GM19238 (cell line): ENCODE measurements around the gene ZNF697.
"Not testable (repeated sequence)": the region's sequence is repeated elsewhere in the genome, so short reads cannot be mapped to it uniquely, and the experiment has no call there.

Experiments
- DNase-seq: peaks from one replicate; pipeline ENCODE4 v3.0.0; 2011; ENCODE audit warnings: low spot score; ENCODE audit not compliant: insufficient read length

ZNF697 gene

DNA sequence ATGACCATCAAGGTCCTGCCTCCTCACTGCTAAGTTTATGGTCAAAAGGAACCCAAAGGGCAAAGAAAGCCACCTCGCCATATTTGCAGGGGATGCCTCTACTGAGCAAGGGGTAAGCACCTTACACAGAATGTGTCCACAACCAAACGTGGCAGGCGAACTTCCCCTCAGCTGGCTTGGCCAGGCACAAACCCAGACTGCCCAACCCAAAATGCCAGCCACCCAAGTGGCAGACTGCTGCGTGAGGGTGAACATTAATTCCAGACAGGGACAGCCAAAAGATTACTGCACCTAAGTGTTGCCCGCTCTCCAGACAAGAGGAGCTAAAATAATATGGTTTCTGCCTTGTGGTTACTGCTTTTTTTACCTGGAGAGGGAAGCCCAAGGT is 16.0 kb downstream of the ZNF697 start:
- DNase-seq, result no peak

DNA sequence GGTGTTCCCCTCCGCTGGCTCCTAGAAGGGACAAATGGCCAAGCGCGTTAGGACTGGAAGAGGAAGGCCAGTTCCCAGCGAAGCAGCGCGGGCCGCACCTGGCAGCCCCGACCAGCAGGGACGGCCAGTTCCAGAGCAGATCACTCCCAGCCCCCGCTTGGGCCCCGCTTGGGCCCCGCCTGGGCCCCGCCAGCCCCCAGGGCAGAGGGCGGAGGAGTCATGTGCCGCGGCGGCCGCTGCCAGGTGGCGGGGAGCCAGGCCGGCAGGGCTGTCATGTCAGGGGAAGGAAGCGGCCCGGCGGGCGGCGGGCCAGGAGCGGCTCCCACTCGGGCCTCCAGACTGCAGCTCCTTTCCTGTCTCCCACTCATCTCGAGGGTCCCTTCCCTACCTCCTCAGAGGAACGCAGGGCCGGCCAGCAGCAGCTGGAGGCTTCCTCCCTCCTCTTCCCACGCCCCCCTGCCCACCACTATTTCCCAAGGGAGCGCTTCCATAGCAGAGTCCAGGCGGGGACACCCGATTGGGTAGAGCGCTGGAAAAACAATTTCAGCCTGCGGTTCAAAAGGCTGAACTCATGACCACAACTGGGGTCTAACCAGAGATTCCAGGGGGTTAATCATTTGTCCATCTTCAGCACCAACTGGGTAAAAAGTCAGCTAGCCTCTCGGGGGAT is 16.5 kb downstream of the ZNF697 start:
- DNase-seq, result peak; percentile 32

DNA sequence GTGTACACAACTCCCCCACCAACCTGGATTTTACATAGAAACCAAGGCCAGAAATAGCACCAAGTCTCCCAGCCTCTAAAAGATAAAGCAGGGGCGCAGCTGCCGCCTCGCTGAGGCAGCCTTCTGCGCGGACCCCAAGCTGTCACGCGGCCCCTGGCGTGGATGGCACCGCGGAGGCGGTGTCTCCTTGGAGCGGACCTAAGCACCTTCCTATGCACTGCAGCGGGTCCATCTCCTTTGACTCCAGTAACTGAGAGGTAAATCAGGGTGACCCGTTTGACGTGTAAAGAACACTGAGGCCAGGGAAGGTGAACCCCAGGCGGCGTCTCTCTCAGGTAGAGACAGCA is 17.0 kb downstream of the ZNF697 start:
- no peak for DNase-seq

DNA sequence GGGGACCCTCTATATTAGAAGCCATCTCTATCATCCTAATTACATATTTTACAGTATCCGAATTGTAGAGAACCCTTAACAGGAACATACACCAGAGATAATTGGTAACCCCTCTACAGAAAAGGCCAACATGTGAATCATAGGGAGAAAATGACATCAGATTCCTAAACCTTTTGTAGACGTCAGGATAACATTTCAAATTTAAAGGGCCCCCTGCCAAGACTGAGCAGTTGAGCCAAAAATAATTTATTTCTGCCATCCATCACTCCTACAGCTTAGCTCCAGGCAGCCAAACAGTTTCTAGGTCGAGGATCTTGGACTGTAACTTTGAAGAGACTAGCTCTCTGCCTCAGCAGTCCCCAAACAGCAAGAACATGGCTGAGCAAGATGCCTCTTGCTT is 21.2 kb downstream of the ZNF697 start:
- DNase-seq, result no peak

DNA sequence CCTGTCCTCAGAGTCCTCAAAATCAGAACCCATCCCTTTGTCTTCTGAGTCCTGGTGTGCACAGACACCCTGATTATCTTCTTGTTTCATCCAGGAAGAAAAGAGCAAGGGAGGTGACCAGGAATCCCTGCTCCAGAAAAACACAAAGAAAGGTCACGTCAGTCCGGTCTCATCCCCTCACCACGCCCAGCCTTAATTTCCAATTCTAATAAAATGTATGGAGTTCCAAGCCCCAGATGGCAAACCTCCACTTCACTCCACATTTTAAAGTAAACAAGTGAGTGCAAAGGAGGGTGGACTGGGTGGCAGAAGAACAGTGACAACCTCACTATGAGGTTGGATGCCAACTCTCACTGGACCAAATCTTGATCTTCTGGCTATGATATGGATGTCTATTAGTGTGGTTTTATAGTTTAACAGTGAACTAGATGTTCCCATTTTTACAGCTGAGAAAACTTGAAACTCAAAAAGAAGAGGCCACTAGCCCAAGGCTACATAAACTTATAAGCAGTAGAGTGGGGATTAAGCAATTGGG is 22.0 kb downstream of the ZNF697 start:
- DNase-seq, result no peak

DNA sequence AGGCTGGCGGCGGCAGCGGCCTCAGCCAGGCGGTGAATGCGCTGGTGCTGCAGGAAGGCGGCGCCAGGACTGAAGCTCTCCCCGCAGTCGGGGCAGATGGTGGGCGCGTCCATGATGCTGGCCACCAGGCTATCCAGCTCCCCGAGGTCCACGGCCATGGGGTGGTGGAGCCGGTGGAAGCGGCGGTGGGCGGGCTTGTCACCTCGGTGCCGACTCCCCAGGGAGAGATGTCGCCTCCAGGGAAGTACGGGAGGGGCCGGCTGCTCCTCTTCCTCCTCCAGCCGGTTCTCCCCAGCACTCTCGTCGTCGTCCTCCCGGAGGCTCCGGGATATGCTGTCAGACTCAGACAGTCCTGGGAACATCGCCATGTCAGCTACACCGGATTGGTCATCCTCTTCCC is 24.4 kb downstream of the ZNF697 start:
- no peak for DNase-seq

DNA sequence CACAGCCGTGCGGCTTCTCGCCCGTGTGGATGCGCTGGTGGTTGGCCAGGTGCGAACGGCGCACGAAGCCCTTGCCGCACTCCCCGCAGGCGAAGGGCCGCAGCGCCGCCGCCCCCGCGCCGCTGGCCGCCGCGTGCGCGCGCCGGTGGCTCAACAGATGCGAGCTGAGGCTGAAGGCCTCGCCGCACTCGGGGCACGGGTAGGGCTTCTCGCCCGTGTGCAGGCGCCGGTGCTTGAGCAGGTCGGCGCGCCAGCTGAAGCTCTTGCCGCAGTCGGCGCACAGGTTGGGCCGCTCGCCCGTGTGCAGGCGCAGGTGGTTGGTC is 24.9 kb downstream of the ZNF697 start:
- DNase-seq, result no peak

DNA sequence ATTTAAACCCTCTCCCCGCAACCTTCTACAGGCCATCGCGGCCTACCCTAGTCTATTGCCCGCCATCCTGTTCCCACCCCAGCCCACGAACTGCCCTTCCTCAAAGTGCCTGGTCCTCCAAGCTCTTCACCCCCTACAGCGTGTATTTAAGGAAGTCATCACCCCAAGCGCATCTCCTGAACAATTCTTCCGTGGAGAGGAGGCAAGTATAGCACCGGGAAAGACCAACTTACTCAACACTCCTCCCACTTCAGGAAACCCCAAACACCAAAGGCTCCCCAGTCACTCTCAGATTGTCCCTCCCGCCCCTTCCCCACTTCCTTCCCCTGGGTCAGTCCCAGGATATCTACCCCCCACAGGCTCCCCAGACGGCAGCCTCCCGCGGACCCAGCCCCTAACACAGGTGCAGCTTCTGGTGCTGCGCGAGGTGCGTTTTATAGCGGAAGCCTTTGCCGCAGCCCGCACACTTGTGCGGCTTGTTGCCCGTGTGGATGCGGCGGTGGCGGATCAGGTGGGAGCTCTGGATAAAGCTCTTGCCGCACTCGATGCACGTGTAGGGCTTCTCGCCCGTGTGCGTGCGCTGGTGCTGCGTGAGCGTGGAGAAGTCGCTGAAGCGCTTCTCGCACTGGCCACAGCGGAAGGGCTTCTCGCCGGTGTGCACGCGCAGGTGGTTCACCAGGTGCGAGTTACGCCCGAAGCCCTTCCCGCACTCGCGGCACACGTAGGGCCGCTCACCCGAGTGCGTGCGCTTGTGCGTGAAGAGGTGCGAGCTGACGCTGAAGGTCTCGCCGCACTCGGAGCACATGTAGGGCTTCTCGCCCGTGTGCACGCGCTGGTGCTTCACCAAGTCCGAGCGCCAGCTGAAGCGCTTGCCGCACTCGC is 25.5 kb downstream of the ZNF697 start:
- DNase-seq, result no peak

DNA sequence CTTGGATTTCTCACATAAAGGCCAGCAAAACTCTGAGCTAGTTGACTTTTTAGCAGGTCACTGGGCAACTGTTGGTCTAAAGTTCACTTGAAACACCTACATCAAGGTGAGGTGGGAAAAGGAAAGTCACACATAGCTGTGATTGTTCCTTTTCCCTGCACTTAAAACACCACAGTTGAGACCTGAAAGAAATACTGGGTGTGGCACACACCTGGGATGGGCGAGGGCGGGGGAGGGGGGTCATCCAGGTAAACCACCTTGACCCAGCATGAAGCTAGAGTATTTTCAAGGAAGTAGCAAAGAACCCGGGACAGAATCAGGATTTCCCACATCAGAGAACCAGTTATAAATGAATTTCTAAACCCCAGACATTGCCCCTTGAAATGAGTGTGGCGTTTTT is 26.4 kb downstream of the ZNF697 start:
- DNase-seq, result no peak

DNA sequence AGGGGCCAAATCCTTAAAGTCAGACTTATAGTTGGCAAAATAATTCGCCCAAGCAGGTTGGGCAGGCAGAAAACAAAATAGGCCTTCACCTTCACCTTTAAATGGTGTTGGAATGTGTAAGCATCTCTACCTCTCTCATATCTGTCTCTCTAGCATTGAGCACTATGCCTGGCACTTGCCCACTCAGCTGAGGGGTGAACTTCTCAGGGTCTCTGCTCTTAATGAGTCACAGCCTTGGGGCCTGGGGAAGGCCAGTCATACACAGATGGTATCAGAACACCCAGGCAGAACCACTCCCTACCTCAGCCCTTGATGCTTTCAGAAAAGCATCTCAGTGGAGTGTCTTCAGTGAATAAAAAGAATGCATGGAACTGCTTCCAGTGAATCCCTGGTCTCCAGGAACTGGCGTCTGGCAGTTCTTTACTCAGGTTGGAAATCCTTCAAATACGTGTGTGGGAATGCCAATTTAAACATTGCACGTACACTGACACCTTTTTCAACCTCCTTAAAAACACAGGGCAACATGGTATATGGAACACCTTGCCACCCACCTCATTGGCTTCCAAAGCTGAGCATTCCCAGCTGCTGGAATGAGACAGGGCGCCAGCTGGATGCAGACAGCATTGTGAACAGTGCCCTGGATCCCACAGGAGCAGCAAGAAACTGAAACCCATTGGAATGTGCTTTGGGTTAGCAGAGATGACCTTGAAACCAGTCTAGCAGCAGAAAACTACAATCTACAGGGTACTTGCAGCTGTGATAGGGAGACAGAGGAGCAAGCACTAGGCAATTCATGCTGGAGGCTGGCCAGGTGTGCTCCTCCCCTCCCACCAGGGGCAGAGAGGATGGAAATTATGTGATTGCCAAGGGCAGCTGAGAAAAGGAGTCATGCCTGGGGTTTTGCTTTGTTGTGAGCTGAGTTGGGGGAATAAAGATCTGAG is 30.0 kb downstream of the ZNF697 start:
- no peak for DNase-seq

DNA sequence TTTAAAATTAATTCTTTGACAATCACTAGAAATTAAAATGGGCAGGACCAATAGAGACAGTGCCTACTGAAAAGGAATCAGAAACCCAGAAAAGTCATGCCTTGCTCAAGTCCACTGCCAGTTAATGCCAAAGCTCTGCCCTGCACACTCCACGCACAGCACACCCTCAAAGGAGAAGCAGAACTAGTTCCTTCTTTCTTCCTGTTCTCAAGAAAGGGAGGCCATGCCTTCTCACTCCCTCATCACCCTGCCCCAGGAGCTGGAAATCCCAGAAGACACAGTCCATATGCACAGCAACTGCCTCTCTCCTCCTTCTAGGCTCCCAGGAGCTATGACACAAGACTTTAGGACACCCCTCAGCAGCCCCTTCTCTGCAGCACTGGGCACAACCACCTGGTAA is 31.3 kb downstream of the ZNF697 start:
- not testable (repeated sequence) for DNase-seq

DNA sequence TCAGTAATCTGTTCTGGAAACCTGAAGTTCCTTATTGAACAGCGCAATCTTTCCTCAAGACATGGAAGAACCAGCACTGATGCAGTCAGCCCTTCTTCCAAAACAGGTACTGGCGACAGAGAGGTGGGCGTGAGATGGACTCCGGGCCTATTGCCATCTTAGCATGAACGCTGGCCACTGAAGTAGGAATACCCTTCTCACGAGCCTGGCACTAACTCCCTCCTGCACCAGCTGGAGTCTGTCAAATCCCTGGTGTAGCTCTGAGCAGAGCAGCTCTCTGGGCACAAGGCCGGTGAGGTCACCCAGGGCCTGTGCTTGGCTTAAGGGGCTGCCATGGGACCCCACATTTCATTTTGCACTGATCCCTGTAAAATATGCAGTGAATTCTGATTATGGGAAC is 33.0 kb downstream of the ZNF697 start:
- DNase-seq, result not testable (repeated sequence)

DNA sequence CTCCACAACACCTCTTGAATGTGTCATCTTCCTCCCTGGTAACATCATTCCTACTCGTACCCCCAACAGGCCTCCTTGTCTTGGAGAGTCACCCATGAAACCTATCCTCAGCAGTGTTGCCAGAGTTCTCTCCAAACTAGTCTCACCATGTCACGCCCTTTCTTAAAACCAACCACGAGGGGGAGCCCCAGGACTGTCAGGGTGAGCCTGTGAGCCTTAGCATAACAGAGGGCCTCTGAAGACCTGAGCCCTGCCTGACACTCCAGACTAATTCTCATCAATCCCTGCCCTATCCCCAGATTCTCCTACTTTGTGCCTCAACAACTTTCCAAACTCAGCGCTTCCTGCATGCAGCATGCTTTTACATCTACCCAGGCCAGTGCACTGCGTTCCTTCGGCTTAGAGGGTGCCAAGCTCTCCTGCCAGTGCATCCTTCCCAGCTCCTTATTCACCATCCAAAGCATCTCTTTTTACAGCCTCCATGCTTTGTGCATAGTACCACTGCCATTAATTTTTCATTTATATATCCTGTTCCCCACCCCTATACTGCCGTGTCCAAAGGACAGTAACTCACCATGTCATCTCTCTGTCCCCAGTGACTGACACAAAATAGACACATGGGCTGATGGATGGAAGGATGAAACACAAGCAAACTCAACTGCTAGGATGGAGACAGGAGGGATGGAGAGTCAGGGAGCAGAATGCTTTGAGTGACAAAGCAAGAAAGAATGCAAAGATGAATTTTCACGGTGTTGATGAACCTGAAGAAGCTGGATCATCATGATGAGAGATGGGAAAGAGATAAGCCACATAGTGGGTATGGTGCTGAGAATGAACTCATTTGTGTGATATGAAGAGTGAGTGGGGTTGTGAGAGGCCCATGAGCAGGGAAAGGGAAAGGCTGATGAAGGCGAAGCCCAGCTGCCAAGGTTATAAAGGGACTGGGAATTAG is 34.0 kb downstream of the ZNF697 start:
- DNase-seq, result peak; percentile 52

DNA sequence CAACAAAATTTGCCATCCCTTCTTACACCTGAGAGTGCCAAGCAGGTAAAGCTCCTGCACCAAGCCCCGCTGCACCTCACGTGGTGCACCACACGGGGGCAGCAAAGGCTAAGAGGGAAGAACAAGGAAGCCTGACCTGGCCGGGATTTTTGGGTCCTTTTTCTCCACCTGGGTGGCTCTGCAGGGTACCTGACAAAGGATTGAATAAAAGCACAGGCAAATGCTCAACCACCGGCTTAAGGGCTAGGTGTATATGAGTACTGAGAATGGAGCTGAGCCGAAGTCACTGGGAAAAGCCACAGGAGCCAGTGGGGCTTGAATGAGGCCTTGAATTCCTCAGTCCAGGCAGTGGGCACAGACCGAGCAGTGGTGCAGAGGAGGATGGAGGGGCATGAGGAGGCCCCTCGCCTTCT is 36.4 kb downstream of the ZNF697 start:
- peak; percentile 35 for DNase-seq

DNA sequence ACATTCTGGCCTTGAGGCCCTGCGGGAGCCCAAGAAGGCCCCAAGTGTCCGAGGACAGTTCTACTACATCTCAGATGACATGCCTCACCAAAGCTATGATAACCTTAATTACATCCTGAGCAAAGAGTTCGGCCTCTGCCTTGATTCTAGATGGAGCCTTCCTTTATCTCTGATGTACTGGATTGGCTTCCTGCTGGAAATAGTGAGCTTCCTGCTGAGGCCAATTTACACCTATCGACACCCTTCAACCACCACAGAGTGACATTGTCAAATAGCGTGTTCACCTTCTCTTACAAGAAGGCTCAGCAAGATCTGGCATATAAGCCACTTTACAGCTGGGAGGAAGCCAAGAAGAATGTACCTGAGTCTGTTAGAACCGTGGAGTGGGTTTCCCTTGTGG is 39.2 kb downstream of the ZNF697 start:
- not testable (repeated sequence) for DNase-seq

DNA sequence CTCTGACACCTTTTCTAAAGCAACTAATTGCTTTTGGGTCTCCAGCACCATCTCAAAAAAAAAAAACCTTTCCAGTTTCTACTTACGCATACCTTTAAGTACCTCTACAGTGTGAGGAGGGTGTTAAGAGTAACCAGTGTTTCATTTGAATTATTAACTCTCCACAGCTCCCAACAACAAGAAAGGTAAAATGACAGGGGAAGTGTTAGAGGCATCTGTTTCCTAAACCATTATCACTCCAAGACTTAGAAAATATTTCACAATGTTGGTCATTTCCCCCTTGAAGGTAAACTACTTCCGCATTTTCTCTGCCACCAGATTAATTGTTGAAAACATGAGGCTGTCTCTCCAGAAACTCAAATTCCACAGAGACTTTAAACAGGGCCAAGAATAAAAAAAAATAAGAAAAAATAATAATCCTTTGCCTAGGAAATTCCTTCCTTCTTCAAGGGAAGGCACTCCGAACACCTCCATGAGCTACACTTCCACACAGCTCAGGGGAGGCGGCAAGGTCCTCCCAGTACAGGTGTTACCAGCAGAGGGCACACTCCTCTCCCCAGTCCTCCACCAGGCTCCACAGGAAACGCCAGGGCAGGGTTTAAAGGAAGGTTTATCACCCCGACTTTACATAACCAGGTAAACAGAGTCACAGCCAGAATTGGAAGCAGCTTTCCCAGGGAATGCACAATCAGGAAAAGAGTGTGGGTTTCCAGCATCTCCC is 40.8 kb downstream of the ZNF697 start:
- DNase-seq, result not testable (repeated sequence)

DNA sequence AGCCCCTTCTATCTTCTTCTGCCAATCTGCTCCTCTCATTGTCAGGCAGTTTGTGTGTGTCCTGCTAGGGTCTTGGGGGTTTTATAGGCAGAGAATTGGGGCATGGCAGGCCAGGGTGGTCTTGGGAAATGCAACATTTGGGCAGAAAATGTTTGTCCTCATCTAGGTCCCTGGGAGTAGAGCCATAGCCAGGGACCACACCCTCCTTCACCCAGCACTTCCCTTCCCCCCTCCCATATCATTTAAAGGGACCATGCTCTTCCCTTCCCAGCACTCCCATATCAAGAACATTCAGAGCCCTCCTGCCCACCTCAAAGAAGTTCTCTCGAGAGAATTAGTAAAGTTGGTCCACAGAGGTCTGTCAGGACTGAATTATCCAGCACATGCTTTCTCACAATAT is 41.7 kb downstream of the ZNF697 start:
- DNase-seq, result no peak

DNA sequence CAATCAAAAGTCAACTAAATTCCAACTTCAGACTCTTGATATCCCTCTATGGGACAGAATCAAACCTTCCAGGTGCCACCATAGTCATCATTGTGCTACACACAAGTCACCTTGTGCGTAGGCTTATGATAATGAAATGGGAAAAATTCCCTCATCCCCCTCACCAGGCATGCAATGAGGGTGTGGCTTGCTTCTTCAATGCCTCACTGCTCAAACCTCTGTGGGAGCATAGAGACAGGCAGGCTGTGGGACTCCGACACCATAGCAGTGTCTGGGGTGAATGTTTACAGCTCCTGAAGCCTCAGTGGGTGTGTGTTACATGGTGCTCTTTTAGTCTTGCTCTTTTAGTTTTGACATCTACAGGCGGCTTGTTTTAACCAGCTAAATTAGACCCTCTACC is 42.4 kb downstream of the ZNF697 start:
- DNase-seq, result no peak

DNA sequence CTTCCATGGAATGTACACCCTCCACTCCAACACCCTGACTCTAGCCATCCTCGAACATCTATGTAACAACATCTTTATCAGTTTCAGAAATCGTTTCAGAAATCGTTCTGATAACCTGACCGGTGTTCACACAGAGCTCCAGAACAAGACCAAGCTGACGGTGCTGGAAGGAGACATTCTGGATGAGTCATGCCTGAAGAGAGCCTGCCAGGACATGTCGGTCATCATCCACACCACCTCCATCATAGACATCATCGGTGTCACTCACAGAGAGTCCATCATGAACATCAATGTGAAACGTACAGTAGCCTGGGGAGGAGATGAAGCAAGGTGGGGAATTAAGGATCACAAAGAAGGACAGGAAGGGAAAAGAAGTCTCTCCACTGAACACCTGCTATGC is 43.0 kb downstream of the ZNF697 start:
- DNase-seq, result not testable (repeated sequence)

DNA sequence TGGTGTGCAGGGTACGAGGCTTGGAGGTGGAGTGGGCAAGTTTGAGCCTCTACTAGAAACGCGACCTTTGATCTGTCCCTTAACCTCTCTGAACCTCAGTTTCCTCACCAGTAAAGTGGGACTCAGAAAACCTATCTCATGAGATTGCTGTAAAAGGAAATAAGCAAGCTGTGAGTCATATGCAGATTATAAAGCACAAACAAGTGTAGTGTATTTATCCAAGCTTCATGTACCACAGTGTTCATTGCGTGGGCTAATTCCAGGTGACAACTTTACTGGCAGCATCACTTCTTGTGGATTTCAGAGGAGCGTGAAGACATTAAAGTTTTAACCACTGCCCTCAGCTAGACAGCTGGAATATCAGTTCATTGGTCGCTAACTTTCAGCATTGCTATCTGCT is 44.4 kb downstream of the ZNF697 start:
- no peak for DNase-seq
